DMS79 (cell line): ENCODE data around the gene SRPK2.
"Not testable (repeated sequence)": the region's sequence is repeated elsewhere in the genome, so short reads cannot be mapped to it uniquely, and the experiment has no call there.

Experiments used
- DNase-seq: peaks from one replicate; lab custom pipeline; 2025; lab: John Stamatoyannopoulos, UW

The SRPK2 gene

GRCh38 chr7:105224884-105225651, 163.7 kb downstream of the SRPK2 start:
- no peak for DNase-seq

DNA sequence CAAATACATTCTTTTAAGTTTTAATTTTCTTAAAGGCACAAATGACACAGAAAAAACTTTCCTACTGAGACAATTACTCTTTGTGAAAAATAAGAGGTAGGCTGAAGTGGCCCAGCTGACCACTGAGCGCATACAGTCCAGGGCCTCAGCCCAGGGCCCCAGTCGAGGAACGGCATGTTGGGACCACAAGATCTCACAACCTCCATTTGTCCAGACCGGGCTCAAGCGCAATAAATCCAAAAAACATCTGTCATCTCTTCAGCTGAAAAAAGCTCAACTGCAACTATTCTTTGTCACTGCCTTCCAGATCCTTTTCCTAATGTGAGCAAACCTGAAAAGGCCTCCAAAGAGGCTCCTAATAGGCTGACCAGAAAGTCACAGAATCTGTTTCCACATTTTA, 165.8 kb downstream of the SRPK2 start:
- no peak for DNase-seq

DNA sequence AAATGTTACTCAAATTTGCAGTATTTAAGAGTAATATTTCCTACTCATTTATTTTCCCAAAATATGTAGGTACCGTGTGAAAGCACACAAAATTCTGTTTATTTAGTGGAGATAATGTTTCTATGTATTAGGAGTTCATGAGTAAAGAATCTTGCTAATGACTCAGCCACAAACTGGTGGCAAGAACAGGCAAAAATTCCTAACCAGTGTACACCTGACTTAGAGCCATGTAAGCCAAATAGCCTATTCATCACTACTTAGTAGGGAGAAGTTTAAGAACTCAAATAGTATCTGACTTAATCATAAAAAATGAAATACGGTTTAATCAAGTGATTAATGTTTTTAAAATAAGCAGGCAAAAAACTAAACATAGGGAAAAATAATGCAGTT, 169.0 kb downstream of the SRPK2 start:
- no peak for DNase-seq

DNA sequence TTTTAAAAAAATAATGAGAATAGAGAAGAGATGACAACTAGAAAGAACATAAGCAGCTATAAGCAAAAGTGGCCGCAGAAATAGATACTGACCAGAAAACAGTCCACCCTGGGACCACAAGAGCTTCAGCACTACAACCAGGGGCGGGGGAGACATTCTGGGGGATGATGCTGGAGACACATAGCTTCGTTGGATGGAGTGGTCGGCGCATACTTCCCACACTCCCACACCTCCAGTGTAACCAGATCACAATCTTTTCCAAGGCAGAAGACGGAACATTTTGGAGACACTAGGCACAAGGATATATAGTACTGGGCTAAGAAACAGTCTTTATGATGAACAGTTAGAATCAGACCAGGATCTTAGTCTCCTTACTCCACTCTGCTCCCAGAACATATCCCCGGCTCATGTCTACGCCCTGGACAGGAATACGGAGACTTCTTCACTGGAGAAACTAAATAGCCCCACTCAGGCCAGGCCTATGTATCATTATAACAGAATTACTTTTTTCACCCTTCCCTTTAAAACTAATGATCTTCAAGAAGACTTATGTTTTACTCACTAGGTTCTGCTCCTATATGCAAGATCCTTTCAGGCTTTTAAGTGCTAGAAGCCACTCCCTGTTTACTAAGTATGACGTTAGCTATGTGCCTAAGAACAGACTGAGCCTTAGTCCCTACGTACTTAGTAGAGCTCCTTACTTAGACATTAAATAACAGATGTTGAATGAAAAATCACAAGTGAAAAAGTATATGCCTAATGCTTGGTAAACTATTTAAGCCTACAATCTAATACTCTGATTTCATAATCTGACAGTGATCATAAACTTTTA, 169.6 kb downstream of the SRPK2 start:
- no peak for DNase-seq

DNA sequence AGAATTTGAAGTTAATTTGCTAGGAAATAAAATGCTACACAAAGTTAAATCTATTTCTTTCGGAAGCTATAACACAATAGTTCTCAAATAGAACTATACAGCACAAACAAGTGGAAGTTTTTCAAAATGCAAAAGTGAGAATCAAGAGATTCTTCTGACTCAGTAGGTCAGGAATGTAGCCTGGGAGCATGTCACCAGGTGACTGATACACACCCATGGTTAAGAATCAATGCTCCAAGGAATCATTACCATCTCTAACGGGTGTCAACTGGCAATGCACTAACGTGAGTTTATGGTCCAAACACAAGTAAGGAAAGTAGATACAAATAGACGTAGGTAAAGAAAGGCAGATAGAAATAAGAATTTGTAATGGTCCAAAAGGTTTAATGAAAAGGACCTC, 170.5 kb downstream of the SRPK2 start:
- DNase-seq, result no peak

DNA sequence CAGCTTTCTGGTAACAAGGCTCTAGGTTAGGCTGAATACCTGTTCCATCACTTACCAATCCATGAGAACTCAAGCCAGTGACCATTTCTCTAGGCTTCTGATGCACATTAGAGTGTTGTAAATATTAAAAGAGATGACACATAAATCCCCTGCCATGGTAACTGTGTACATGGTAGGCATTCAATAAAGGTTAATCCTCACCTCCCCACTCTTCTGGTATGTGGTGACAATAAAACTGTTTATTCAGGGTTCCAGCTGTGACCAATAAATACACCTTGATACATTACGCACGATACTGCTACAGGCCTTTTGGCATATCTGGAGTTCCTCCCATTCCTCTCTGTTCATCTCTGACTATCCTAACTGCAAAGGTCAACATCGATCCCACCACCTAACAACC, 171.9 kb downstream of the SRPK2 start:
- DNase-seq, result no peak

- DNase-seq, result no peak
Observed at GRCh38 chr7:105215821-105216220, 172.9 kb downstream of the SRPK2 start.

GRCh38 chr7:105215182-105215581, 173.5 kb downstream of the SRPK2 start:
- no peak for DNase-seq

DNA sequence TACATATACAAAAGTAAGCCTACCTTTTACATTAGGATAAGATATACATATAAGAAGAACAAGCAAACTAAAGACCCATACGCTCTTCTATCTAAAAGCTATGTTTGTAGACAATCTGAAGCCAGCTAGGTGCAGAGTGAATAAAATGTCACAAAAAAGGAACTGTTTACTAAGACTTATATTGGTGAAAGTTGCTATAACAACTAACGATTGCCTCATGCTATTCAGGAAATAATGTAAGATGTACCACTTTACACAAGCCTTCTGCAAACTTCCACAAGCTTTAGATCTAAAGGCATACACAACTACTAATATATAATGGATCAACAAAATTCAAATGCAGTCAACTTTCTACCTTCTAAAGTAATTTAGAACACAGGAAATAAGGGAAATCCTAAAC, 175.1 kb downstream of the SRPK2 start:
- DNase-seq, result no peak

DNA sequence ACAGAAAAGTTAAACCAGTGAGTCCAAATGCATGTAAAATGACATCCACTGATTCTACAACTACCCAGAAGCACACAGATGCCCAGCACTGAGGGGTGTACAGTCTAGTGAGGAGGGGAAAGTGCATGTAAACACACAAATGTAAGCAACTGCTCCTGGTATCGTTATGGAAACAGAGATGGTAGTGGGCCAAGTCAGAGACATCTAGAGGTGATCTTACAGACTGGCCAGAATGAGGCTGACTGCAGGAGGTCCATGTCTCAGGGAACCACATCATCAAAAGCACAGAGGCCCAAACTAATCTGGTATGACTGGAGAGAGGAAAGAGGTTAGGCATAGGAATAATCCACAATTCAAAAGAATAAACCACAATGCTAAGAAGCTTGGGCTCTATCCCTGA, 176.5 kb downstream of the SRPK2 start:
- DNase-seq, result no peak

DNA sequence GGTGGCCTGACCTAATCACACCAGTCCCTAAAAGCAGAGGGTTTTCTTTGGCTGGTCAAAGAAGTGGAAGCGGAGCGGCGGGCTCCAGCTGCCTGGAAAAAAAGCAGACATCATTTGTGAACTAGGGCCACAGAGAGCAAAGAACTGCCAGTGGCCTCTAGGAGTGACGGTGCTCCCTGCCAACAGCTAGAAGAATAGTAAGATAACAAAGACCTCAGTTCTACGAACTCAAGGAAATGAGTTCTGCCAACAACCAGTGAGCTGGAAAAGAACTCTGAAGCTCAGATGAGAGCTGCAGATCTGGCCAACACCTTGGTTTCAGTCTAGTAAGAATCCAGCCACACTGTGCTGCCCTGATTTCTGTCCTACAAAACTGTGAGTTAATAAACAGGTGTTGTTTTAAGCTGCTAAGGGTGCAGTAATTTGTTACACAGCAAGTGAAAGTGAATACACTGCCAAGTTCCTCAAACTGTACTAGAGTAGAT, 178.0 kb downstream of the SRPK2 start:
- DNase-seq, result no peak

DNA sequence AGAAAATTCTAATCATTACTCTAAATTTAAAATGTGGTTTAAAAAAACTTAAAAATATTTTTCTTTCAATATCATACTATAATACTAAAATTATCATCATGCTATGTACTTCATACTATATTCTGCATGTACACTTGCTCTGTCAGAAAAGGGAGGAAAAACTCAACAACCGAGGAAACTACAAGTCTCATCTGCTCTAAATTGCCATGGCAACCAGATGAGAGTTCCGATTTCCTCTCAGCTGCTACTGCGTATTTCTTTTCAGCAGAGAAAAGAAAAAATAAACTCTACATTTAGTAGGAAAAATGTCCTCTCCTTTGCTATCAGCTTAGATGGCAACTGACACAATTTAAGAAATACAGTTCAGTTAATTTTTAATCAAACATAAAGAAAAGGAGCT, 178.9 kb downstream of the SRPK2 start:
- no peak for DNase-seq

DNA sequence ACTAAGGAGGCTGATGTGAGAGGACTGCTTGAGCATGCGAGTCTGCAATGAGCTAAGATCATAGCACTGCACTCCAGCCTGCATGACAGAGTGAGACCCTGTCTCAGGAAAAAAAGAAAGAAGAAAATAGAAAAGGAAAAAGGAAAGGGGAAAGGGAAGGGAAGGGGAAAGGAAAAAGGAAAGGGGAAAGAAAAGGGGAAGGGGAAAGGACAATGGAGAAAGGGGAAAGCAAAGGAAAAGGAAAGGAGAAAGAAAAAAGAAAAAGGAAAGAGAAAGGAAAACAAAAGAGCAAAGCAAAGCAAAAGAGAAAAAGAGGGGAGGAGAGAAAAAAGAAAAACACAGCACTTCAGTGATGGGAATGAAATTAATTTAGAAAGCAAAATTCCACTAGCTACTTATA, 179.3 kb downstream of the SRPK2 start:
- DNase-seq, result no peak

- no peak for DNase-seq
Observed at GRCh38 chr7:105206985-105207384, 181.7 kb downstream of the SRPK2 start.

DNA sequence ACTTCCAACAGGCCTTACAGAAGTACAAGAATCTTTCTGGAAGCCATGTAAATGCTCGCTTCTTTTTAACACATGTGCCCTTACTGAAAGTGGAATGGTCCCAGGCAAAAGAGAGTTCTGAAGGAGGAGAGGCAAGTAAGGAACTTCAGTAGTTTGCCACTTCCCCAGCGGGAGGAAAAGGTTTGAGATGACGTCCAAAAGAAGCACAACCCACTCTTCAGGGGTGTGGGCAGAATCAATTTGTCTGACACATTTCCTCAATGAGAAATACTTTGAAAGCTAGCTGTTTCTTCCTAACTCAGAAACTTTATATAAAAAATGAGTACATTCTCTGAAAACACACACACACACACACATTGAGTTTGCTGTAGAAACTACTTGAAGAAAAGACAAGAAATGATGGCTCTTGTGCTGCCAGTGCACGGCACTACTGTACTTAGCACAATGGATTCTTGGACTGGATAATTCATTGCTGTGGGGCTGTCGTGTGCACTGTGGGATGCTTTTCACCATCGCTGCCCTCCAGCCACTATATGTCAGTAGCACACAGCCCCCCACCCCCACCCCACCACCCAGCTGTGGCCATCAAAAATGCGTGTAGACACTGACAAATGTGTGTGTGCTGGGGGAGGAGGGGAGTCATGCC, 183.0 kb downstream of the SRPK2 start:
- DNase-seq, result no peak

DNA sequence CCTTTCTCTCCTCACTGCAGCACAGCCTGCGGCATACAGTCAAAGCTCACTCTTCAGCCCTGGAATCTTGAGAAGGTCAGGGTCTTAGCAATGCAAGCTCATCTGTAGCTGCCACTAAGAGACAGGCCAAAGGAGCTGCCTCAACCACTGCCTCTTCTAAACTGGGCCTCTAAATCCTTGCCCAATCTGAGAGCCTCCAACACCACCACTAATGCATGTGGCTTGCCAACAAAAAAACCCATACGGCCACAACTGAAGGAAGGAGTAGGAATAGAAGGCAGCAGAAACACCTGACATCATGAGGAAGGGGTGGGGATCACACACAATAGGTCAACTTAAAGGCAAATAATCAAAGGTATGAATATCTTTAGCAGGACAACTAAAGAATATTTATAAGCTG, 183.8 kb downstream of the SRPK2 start:
- DNase-seq, result no peak

DNA sequence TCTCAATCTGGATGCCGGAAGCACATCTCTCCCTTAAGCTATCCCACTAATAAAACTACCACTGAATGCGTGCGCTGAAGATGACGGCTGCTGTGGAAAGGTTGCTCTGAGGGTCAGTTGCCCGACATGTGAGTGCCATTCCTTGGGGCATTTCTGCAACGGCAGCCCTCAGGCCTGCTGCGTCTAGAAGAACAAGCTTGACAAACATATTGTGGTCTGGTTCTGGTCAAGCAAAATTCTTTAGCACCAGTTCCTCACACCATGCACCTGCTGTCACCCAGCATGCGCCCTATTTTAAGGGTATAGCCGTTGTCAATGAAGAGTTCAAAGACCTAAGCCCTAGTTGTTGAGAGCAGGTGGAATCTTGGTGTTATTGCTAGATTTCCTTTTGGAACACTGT, 184.2 kb downstream of the SRPK2 start:
- DNase-seq, result no peak

- peak; percentile 8 for DNase-seq
Observed at GRCh38 chr7:105202616-105203015, 186.1 kb downstream of the SRPK2 start.

DNA sequence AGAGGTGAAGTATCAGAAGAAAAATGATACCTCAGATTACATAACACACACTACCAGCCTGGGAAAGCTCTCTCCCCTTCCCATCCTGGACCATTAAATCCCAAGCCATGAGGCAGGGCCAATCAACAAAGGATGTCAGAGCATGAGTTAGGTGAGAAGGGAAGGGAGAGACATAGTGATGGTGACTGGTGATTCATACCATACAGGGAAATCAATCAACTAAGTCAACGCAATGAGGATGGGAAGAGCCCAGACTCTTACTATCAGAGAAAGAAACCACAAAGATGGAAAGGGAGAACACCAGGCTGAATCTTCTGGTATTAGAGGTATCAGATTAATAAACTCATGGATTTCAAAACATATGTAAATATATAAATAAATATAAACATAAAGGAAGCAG, 189.3 kb downstream of the SRPK2 start:
- no peak for DNase-seq

DNA sequence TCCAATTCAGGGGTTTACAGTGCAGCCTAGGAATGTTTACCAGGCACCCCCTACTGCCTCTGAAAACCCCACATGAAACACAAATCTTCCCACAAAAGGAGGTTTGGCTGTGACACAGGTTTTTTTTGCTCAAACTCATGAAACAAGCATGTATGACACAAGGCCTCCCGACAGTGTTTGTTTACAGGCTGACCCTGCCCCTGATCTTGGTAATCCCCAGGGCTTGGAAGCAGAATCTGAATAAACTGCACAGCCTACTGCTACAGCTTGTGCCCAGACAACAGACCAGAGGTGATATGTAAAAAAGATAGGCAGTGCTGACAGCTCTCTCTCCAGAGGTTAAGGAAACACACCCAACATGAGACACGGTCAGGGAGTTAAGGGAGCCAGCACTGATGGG, 190.5 kb downstream of the SRPK2 start:
- DNase-seq, result no peak

DNA sequence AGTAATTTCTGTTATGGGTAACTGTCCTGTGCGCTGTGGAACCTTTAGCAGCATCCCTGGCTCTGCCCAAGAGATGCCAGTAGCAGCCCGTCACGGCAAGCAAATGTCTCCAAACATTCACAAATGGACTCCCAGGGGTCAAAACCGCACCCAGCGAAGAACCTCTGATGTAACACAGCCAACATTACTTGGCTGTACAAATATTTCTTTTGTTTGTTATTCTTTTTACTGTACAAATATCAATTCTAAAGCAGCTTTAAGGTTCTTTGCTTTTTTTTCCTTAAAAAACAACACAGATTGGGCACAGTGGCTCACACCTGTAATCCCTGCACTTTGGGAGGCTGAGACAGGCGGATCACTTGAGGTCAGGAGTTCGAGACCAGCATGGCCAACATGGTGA, 192.2 kb downstream of the SRPK2 start:
- no peak for DNase-seq

DNA sequence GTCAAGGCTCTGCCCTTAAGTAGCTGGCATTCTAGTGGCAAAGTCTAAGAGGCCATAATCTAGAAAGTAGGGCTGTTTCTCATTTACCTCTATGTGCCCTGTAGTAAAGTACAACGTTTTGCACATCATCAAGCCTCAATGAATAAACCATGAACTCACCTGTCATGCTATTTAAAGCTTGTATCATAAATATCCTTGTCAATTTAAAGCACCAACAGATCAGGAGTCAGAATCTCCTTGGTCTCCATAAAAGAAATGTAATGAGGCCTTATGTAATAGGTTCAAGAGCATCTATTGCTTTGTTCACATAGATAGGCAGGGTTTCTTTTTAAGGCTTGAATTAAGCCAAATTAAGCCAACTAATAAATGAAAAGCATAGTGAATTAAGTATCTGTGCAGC, 192.8 kb downstream of the SRPK2 start:
- DNase-seq, result no peak

DNA sequence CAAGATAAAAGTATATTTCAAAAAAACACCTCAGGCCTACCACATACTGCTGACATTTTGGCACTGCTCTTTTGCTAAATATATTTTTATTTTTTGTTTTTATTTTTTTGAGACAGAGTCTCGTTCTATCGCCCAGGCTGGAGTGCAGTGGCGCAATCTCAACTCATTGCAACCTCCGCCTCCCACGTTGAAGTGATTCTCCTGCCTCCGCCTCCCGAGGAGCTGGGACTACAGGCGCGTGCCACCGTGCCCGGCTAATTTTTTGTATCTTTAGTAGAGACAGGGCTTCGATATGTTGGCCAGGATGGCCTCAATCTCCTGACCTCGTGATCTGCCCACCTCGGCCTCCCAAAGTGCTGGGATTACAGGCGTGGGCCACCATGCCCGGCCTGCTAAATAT, 193.8 kb downstream of the SRPK2 start:
- not testable (repeated sequence) for DNase-seq
